HG02884 (cell line): ENCODE results near the gene GUK1.
A peak's percentile ranks its signal among the peaks of the same experiment; 100 is the strongest.
"Not testable (repeated sequence)": the region's sequence is repeated elsewhere in the genome, so short reads cannot be mapped to it uniquely, and the experiment has no call there.

Experiments used
- ATAC-seq: cut with Tn5 transposase; IDR thresholded peaks from one replicate; pipeline ENCODE4 v1.9.1; 2021; ENCODE audit warnings: mild to moderate bottlenecking, moderate library complexity; ENCODE audit not compliant: unreplicated experiment

Gene GUK1

GRCh38 chr1:228161866-228162265 is 21.8 kb downstream of the GUK1 start:
- ATAC-seq = no peak

GRCh38 chr1:228162286-228163006 is 22.4 kb downstream of the GUK1 start:
- no peak for ATAC-seq

- ATAC-seq = no peak
These were observed 23.1 kb downstream of the GUK1 start for GRCh38 chr1:228163007-228163753.

GRCh38 chr1:228163776-228164519 is 23.9 kb downstream of the GUK1 start:
- ATAC-seq = no peak

GRCh38 chr1:228164561-228165371 is 24.7 kb downstream of the GUK1 start:
- peak; percentile 0 for ATAC-seq

- peak; percentile 79 for ATAC-seq
These were observed 25.5 kb downstream of the GUK1 start, which contains the start of gene IBA57 for GRCh38 chr1:228165372-228166169. Gene IBA57 (plus strand): TSS chr1:228165804. CDS start chr1:228165817, 13 bp downstream.

- ATAC-seq = peak; percentile 13
These were observed 26.3 kb downstream of the GUK1 start for GRCh38 chr1:228166170-228166936.

- no peak for ATAC-seq
These were observed 28.6 kb downstream of the GUK1 start for GRCh38 chr1:228168563-228169270.

- ATAC-seq = no peak
These were observed 29.3 kb downstream of the GUK1 start for GRCh38 chr1:228169345-228169744.

GRCh38 chr1:228170666-228171065 is 30.6 kb downstream of the GUK1 start:
- no peak for ATAC-seq

- ATAC-seq = no peak
These were observed 31.3 kb downstream of the GUK1 start for GRCh38 chr1:228171221-228171891.

GRCh38 chr1:228172591-228173527 is 32.8 kb downstream of the GUK1 start:
- no peak for ATAC-seq

- ATAC-seq = not testable (repeated sequence)
These were observed 33.7 kb downstream of the GUK1 start for GRCh38 chr1:228173528-228174481.

- ATAC-seq = peak; percentile 64
These were observed 34.6 kb downstream of the GUK1 start for GRCh38 chr1:228174482-228175315.
